WTC11 (cell line): Measurements from ENCODE around the gene SH3TC2. TPM values are rescaled to one million over a fixed set of nuclear protein-coding genes. Genes with fewer than 3 reads are reported as not detected.

Experiments
- ATAC-seq: fragments of 200-7000 bp; cut with Tn5 transposase; 2 replicates; pipeline ENCODE4 v1.10.0; 2021; ENCODE audit warnings: mild to moderate bottlenecking, moderate library complexity
- CTCF ChIA-PET: fragments of 300-600 bp; sonication (Branson Sonifier 250); formaldehyde crosslinking; loops from one replicate; lab custom pipeline; 2021; ENCODE audit warnings: antibody characterized with exemption; lab: Charles Lee
- POLR2A ChIA-PET: fragments of 350-600 bp; sonication (Branson Sonifier 250); formaldehyde crosslinking; loops from one replicate; lab custom pipeline; 2021; ENCODE audit warnings: antibody characterized with exemption; lab: Charles Lee
- DNase-seq: peaks from one replicate; pipeline ENCODE4 v3.0.0; 2021; ENCODE audit warnings: low spot score
- H3K27ac Mint-ChIP-seq: 2 replicates; pipeline ENCODE4 v1.8.0; 2021; ENCODE audit warnings: mixed read lengths
- H3K27me3 Mint-ChIP-seq: 2 replicates; pipeline ENCODE4 v1.8.0; 2021; ENCODE audit warnings: low read depth, mild to moderate bottlenecking, moderate library complexity, mixed read lengths
- H3K36me3 Mint-ChIP-seq: 2 replicates; pipeline ENCODE4 v1.8.0; 2021; ENCODE audit warnings: mixed read lengths
- H3K4me1 Mint-ChIP-seq: 2 replicates; pipeline ENCODE4 v1.8.0; 2022; ENCODE audit warnings: mixed read lengths
- H3K4me3 Mint-ChIP-seq: 2 replicates; pipeline ENCODE4 v1.8.0; 2021; ENCODE audit warnings: mild to moderate bottlenecking, moderate library complexity, mixed read lengths
- H3K9me3 Mint-ChIP-seq: 2 replicates; pipeline ENCODE4 v1.8.0; 2021; ENCODE audit warnings: mixed read lengths
- FOXK1 ChIP-seq: sonication (generic); formaldehyde crosslinking; IDR thresholded peaks from 2 replicates; pipeline ENCODE4 v1.8.0; 2022; ENCODE audit warnings: mild to moderate bottlenecking, moderate library complexity, missing genetic modification reagents
- FOXP1 ChIP-seq: sonication (generic); formaldehyde crosslinking; IDR thresholded peaks from 2 replicates; pipeline ENCODE4 v1.8.0; 2022; ENCODE audit warnings: missing genetic modification reagents, mild to moderate bottlenecking, moderate library complexity, borderline replicate concordance
- NFE2L1 ChIP-seq: sonication (generic); formaldehyde crosslinking; IDR thresholded peaks from 2 replicates; pipeline ENCODE4 v1.8.1; 2023; ENCODE audit warnings: missing genetic modification reagents
- NR1H2 ChIP-seq: sonication (generic); formaldehyde crosslinking; IDR thresholded peaks from 2 replicates; pipeline ENCODE4 v1.9.0; 2021; ENCODE audit warnings: mild to moderate bottlenecking, moderate library complexity, missing genetic modification reagents
- RELA ChIP-seq: sonication (generic); formaldehyde crosslinking; IDR thresholded peaks from 2 replicates; pipeline ENCODE4 v1.8.1; 2022; ENCODE audit warnings: missing genetic modification reagents, mild to moderate bottlenecking, borderline replicate concordance
- TEAD4 ChIP-seq: sonication (generic); formaldehyde crosslinking; IDR thresholded peaks from 2 replicates; pipeline ENCODE4 v1.8.0; 2022; ENCODE audit warnings: mild to moderate bottlenecking, missing genetic modification reagents
- ZNF232 ChIP-seq: sonication (generic); formaldehyde crosslinking; IDR thresholded peaks from 2 replicates; pipeline ENCODE4 v1.8.0; 2022; ENCODE audit warnings: mild to moderate bottlenecking, missing genetic modification reagents
- ZNF396 ChIP-seq: fragments of 250-450 bp; sonication (Bioruptor Pico); IDR thresholded peaks from 2 replicates; pipeline ENCODE4 v1.8.0; 2021; ENCODE audit warnings: mild to moderate bottlenecking, moderate library complexity, borderline replicate concordance
- total RNA-seq: library from RNA; stranded (reverse); gene quantifications from 3 replicates; pipeline ENCODE4 v1.2.3, GENCODE V29; 2021
- TF ChIP-seq, protein P1 (sequence below): sonication (generic); formaldehyde crosslinking; IDR thresholded peaks from 2 replicates; pipeline ENCODE4 v1.8.0; 2023; ENCODE audit warnings: mild to moderate bottlenecking, missing genetic modification reagents
- TF ChIP-seq, protein P2 (sequence below): fragments of 250-450 bp; sonication (Bioruptor Pico); IDR thresholded peaks from 2 replicates; pipeline ENCODE4 v1.9.0; 2021; ENCODE audit warnings: moderate library complexity, mild to moderate bottlenecking, inconsistent platforms, borderline replicate concordance
- TF ChIP-seq, protein P3 (sequence below): sonication (generic); formaldehyde crosslinking; IDR thresholded peaks from 2 replicates; pipeline ENCODE4 v1.8.1; 2022; ENCODE audit warnings: mild to moderate bottlenecking, moderate library complexity, missing genetic modification reagents
- TF ChIP-seq, protein P4 (sequence below): sonication (generic); formaldehyde crosslinking; IDR thresholded peaks from 2 replicates; pipeline ENCODE4 v1.8.1; 2023; ENCODE audit warnings: mild to moderate bottlenecking, missing genetic modification reagents
- TF ChIP-seq, protein P5 (sequence below): sonication (generic); formaldehyde crosslinking; IDR thresholded peaks from 2 replicates; pipeline ENCODE4 v1.8.1; 2023; ENCODE audit warnings: mild to moderate bottlenecking, missing genetic modification reagents, moderate library complexity
- TF ChIP-seq, protein P6 (sequence below): sonication (generic); formaldehyde crosslinking; IDR thresholded peaks from 2 replicates; pipeline ENCODE4 v1.8.0; 2022; ENCODE audit warnings: mild to moderate bottlenecking, missing genetic modification reagents
- TF ChIP-seq, protein P7 (sequence below): sonication (generic); formaldehyde crosslinking; IDR thresholded peaks from 2 replicates; pipeline ENCODE4 v1.8.1; 2022; ENCODE audit warnings: low read depth, mild to moderate bottlenecking, moderate library complexity, missing genetic modification reagents, borderline replicate concordance
- TF ChIP-seq, protein P8 (sequence below): fragments of 250-450 bp; sonication (Bioruptor Pico); IDR thresholded peaks from 2 replicates; pipeline ENCODE4 v1.9.0; 2021; ENCODE audit warnings: mild to moderate bottlenecking
- TF ChIP-seq, protein P9 (sequence below): sonication (generic); formaldehyde crosslinking; IDR thresholded peaks from 2 replicates; pipeline ENCODE4 v1.8.0; 2022; ENCODE audit warnings: missing genetic modification reagents
- TF ChIP-seq, protein P10 (sequence below): sonication (generic); formaldehyde crosslinking; IDR thresholded peaks from 2 replicates; pipeline ENCODE4 v1.8.1; 2023; ENCODE audit warnings: mild to moderate bottlenecking, missing genetic modification reagents, moderate library complexity

The SH3TC2 gene
- total RNA-seq, 1 experiment from 2014 or later, result 0.61 TPM

DNA sequence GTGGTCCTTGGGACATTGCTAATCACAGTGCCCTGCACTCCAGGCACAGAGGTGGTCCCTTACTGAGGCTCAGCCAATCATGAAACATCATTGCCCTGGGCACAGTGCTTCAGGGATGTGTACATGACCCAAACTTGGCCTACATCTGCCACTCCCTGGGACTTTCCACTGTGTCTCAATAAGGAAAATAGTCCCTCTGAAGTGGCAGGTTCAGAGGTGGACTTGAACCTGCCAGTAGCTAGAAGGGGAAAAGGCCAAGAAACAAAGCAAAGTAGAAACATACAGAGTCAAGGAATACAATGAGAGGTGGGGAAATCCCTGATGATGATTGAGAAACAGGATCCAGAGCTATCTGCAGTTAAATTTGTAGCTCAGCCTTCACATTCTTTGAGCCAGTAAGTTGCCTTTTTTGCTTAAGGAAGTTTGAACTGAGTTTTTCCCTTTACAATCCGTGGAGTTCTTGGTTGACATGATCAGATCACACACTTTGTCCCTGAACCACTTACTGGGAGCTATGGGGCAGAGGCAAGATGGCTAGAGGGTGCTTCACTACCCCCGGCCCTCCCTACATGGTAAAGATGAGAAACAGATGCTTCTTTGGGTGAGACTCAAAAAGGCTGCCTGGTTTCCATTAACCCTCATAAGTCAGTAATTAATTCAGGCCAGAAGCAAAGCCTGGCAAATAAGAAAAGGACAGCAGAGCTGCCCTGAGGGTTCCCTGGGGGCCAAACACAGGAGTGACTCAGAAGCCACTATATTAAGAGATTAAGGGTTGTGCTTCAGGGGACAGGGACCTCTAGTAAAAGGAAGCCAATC is 57.6 kb downstream of the SH3TC2 start (continued):
- TF ChIP-seq, protein P1, sequence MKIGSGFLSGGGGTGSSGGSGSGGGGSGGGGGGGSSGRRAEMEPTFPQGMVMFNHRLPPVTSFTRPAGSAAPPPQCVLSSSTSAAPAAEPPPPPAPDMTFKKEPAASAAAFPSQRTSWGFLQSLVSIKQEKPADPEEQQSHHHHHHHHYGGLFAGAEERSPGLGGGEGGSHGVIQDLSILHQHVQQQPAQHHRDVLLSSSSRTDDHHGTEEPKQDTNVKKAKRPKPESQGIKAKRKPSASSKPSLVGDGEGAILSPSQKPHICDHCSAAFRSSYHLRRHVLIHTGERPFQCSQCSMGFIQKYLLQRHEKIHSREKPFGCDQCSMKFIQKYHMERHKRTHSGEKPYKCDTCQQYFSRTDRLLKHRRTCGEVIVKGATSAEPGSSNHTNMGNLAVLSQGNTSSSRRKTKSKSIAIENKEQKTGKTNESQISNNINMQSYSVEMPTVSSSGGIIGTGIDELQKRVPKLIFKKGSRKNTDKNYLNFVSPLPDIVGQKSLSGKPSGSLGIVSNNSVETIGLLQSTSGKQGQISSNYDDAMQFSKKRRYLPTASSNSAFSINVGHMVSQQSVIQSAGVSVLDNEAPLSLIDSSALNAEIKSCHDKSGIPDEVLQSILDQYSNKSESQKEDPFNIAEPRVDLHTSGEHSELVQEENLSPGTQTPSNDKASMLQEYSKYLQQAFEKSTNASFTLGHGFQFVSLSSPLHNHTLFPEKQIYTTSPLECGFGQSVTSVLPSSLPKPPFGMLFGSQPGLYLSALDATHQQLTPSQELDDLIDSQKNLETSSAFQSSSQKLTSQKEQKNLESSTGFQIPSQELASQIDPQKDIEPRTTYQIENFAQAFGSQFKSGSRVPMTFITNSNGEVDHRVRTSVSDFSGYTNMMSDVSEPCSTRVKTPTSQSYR, result no peak
- no peak for TF ChIP-seq TEAD4
- TF ChIP-seq, protein P2, sequence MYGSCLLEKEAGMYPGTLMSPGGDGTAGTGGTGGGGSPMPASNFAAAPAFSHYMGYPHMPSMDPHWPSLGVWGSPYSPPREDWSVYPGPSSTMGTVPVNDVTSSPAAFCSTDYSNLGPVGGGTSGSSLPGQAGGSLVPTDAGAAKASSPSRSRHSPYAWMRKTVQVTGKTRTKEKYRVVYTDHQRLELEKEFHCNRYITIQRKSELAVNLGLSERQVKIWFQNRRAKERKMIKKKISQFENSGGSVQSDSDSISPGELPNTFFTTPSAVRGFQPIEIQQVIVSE (CRISPR knock-in tag), result no peak

DNA sequence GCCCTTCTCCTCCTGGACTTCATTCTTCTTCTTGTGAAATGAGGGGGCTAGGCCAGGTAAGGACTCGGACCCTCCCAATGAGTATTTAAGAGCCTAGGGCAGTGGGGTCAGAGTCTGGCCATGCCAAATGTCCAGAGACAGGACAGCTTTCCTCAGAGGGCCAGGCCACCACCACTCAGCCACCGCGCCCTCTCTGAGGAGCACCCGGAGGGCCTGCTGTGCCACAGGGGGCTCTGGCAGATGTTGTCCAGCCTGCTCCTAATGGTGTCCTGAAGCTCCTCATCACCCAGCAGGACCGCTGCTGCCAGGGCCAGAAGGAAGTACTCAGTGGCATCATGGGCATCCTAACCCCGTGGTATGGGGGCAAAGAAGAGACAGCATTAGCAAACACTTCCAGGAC is 58.3 kb downstream of the SH3TC2 start:
- no peak overlapping the region for H3K27ac Mint-ChIP-seq
- no peaks in the 10 kb centered on the region for H3K36me3 Mint-ChIP-seq
- CTCF ChIA-PET, result interaction anchor here (1.2 to 1.9 kb wide), 2 partner anchors 31 to 273 kb away, joined by 4 to 5 read pairs; no protein-coding TSS in a partner anchor
- TF ChIP-seq, protein P3, sequence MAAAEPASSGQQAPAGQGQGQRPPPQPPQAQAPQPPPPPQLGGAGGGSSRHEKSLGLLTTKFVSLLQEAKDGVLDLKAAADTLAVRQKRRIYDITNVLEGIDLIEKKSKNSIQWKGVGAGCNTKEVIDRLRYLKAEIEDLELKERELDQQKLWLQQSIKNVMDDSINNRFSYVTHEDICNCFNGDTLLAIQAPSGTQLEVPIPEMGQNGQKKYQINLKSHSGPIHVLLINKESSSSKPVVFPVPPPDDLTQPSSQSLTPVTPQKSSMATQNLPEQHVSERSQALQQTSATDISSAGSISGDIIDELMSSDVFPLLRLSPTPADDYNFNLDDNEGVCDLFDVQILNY (CRISPR knock-in tag), result no peak
- TF ChIP-seq, protein P4, sequence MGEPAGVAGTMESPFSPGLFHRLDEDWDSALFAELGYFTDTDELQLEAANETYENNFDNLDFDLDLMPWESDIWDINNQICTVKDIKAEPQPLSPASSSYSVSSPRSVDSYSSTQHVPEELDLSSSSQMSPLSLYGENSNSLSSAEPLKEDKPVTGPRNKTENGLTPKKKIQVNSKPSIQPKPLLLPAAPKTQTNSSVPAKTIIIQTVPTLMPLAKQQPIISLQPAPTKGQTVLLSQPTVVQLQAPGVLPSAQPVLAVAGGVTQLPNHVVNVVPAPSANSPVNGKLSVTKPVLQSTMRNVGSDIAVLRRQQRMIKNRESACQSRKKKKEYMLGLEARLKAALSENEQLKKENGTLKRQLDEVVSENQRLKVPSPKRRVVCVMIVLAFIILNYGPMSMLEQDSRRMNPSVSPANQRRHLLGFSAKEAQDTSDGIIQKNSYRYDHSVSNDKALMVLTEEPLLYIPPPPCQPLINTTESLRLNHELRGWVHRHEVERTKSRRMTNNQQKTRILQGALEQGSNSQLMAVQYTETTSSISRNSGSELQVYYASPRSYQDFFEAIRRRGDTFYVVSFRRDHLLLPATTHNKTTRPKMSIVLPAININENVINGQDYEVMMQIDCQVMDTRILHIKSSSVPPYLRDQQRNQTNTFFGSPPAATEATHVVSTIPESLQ (CRISPR knock-in tag), result no peak
- TF ChIP-seq FOXP1 (CRISPR knock-in tag) (no peak), TEAD4 (no peak), ZNF232 (no peak), ZNF396 (CRISPR knock-in tag) (no peak), NR1H2 (CRISPR knock-in tag) (no peak), RELA (CRISPR knock-in tag) (no peak), FOXK1 (CRISPR knock-in tag) (no peak), NFE2L1 (CRISPR knock-in tag) (no peak)
- TF ChIP-seq, protein P5, sequence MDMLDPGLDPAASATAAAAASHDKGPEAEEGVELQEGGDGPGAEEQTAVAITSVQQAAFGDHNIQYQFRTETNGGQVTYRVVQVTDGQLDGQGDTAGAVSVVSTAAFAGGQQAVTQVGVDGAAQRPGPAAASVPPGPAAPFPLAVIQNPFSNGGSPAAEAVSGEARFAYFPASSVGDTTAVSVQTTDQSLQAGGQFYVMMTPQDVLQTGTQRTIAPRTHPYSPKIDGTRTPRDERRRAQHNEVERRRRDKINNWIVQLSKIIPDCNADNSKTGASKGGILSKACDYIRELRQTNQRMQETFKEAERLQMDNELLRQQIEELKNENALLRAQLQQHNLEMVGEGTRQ (CRISPR knock-in tag), result no peak
- TF ChIP-seq, protein P6, sequence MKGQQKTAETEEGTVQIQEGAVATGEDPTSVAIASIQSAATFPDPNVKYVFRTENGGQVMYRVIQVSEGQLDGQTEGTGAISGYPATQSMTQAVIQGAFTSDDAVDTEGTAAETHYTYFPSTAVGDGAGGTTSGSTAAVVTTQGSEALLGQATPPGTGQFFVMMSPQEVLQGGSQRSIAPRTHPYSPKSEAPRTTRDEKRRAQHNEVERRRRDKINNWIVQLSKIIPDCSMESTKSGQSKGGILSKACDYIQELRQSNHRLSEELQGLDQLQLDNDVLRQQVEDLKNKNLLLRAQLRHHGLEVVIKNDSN, result no peak
- TF ChIP-seq, protein P7, sequence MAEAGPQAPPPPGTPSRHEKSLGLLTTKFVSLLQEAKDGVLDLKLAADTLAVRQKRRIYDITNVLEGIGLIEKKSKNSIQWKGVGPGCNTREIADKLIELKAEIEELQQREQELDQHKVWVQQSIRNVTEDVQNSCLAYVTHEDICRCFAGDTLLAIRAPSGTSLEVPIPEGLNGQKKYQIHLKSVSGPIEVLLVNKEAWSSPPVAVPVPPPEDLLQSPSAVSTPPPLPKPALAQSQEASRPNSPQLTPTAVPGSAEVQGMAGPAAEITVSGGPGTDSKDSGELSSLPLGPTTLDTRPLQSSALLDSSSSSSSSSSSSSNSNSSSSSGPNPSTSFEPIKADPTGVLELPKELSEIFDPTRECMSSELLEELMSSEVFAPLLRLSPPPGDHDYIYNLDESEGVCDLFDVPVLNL (CRISPR knock-in tag), result no peak
- TF ChIP-seq, protein P8, sequence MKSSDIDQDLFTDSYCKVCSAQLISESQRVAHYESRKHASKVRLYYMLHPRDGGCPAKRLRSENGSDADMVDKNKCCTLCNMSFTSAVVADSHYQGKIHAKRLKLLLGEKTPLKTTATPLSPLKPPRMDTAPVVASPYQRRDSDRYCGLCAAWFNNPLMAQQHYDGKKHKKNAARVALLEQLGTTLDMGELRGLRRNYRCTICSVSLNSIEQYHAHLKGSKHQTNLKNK (CRISPR knock-in tag), result no peak
- TF ChIP-seq, protein P9, sequence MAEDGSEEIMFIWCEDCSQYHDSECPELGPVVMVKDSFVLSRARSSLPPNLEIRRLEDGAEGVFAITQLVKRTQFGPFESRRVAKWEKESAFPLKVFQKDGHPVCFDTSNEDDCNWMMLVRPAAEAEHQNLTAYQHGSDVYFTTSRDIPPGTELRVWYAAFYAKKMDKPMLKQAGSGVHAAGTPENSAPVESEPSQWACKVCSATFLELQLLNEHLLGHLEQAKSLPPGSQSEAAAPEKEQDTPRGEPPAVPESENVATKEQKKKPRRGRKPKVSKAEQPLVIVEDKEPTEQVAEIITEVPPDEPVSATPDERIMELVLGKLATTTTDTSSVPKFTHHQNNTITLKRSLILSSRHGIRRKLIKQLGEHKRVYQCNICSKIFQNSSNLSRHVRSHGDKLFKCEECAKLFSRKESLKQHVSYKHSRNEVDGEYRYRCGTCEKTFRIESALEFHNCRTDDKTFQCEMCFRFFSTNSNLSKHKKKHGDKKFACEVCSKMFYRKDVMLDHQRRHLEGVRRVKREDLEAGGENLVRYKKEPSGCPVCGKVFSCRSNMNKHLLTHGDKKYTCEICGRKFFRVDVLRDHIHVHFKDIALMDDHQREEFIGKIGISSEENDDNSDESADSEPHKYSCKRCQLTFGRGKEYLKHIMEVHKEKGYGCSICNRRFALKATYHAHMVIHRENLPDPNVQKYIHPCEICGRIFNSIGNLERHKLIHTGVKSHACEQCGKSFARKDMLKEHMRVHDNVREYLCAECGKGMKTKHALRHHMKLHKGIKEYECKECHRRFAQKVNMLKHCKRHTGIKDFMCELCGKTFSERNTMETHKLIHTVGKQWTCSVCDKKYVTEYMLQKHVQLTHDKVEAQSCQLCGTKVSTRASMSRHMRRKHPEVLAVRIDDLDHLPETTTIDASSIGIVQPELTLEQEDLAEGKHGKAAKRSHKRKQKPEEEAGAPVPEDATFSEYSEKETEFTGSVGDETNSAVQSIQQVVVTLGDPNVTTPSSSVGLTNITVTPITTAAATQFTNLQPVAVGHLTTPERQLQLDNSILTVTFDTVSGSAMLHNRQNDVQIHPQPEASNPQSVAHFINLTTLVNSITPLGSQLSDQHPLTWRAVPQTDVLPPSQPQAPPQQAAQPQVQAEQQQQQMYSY (CRISPR knock-in tag), result no peak
- TF ChIP-seq, protein P10, sequence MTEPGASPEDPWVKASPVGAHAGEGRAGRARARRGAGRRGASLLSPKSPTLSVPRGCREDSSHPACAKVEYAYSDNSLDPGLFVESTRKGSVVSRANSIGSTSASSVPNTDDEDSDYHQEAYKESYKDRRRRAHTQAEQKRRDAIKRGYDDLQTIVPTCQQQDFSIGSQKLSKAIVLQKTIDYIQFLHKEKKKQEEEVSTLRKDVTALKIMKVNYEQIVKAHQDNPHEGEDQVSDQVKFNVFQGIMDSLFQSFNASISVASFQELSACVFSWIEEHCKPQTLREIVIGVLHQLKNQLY (CRISPR knock-in tag), result no peak
- TF ChIP-seq, protein P2 (CRISPR knock-in tag), result no peak

More for the DNA sequence above, 58.3 kb downstream of the SH3TC2 start:
- no peaks in the 10 kb centered on the region; the same call in 1 of the 2 replicates for H3K27me3 Mint-ChIP-seq
- no peak overlapping the region for H3K4me3 Mint-ChIP-seq
- POLR2A ChIA-PET, result no interaction called here
- ATAC-seq (no peak), DNase-seq (no peak)
- no peaks in the 10 kb centered on the region for H3K9me3 Mint-ChIP-seq
- peaks cover 8% of the 10 kb centered on the region for H3K4me1 Mint-ChIP-seq
